NCI-H748 (cell line): ENCODE data around the gene PROC.

Experiments
- DNase-seq: peaks from one replicate; lab custom pipeline; 2025; ENCODE audit not compliant: unreplicated experiment; lab: John Stamatoyannopoulos, UW

The PROC gene

DNA sequence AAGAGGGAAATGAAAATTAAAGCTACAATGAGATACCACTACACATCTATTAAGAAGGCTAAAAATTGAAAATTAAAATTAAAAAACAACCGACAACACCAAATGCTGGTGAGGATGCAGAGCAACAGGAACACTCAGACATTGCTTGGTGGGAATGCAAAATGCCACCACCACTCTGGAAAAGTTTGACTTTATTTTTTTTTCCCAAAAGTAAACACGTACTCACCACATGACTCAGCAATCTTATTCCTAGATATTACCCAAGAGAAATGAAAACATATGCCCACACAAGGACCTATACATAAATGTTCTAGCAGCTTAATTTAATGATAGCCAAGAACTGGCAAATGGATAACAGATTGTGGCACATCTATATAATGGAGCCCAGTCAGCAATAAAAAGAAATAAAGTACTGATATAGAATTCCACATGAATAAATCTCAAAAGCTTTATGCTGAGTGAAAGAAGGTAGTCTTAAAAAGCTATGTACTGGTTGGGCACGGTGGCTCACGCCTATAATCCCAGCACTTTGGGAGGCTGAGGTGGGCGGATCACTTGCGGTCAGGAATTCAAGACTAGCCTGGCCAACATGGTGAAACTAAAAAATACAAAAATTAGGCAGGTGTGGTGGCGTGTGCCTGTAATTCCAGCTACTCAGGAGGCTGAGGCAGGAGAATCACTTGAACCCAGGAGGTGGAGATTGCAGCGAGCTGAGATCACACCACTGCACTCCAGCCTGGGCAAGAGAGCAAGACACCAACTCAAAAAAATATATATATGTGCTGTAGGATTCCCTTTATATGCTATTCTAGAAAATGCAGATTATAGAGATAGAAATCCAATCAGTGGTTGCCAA lies 4.2 kb upstream of the PROC start:
- no peak for DNase-seq

- DNase-seq = no peak
These were observed 3.3 kb upstream of the PROC start for GRCh38 chr2:127414638-127415592.

DNA sequence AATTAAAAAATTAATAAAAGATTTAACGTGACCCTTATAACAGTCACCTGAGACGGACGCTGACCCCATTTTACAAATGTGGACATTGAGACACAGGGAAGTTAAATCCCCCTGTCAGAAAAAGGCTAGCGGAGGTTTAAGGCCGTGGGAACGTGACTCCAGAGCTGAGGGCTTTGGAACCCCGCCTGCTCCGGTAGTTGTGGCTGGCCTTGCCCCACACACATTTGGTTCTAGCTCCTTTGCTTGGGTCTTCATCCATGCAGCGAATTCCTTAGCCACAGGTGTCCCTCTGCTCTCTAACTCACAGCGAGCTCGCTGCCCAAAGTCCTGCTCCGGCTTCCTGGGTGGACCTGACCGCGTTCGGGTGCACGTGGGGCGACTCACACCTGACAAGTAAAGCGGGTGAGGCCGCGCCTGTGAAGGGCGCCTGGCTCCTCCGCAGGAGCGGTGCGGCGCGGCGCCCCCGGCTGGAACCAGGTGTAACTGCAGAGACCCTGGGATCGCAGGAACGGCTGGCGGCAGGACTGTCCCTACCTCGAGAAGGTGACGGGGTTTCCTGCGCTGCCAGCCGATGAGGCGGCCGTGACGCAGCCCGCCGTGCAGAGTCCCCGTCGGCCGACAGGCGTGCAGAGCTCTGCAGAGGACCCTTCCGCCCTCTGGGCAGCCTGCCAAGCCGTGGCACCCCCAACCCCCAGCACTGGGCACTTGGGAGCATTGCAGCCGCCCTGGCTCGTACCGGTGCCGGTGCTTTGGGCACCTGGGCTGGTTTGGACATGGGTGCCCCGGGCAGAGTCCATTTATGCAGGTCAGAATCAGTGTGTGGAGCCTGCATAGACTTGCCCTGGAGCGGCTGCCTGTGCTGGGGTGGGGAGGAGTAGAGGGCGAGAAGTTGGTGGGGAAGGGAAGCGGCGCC lies 2.4 kb upstream of the PROC start:
- DNase-seq = peak; percentile 68

DNA sequence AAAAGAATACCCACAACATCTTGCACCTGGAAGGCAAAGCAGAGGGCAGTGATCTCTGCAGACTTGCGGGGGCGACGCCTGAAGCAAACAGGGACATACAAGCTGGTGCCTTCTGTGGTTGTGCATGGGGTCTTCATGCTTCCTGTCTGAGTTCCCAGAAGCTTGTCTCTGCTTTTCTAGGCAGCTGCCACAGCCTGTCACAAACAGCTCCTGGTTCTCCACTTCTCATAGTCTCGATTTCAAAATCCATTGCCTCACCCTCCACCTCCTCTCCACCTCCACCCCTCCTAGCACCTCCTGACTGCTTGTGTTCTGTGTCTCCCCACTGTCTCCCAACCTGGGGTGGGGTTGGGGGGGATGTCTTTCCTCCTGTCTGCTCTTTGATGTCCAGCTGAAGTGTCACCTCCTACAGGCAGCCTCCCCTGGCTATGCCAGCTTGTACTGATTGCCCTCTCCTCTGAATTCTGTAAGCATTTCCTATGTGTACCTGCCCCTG lies 1.7 kb upstream of the PROC start:
- no peak for DNase-seq

DNA sequence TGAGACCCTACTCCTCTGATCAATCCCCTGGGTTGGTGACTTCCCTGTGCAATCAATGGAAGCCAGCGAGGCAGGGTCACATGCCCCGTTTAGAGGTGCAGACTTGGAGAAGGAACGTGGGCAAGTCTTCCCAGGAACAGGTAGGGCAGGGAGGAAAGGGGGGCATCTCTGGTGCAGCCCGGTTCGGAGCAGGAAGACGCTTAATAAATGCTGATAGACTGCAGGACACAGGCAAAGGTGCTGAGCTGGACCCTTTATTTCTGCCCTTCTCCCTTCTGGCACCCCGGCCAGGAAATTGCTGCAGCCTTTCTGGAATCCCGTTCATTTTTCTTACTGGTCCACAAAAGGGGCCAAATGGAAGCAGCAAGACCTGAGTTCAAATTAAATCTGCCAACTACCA lies 821 bp upstream of the PROC start:
- no peak for DNase-seq

DNA sequence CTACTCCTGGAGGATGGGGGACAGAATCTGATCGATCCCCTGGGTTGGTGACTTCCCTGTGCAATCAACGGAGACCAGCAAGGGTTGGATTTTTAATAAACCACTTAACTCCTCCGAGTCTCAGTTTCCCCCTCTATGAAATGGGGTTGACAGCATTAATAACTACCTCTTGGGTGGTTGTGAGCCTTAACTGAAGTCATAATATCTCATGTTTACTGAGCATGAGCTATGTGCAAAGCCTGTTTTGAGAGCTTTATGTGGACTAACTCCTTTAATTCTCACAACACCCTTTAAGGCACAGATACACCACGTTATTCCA lies 844 bp downstream of the PROC start:
- no peak for DNase-seq

DNA sequence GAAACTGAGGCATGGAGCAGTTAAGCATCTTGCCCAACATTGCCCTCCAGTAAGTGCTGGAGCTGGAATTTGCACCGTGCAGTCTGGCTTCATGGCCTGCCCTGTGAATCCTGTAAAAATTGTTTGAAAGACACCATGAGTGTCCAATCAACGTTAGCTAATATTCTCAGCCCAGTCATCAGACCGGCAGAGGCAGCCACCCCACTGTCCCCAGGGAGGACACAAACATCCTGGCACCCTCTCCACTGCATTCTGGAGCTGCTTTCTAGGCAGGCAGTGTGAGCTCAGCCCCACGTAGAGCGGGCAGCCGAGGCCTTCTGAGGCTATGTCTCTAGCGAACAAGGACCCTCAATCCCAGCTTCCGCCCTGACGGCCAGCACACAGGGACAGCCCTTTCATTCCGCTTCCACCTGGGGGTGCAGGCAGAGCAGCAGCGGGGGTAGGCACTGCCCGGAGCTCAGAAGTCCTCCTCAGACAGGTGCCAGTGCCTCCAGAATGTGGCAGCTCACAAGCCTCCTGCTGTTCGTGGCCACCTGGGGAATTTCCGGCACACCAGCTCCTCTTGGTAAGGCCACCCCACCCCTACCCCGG lies 1.3 kb downstream of the PROC start:
- no peak for DNase-seq

DNA sequence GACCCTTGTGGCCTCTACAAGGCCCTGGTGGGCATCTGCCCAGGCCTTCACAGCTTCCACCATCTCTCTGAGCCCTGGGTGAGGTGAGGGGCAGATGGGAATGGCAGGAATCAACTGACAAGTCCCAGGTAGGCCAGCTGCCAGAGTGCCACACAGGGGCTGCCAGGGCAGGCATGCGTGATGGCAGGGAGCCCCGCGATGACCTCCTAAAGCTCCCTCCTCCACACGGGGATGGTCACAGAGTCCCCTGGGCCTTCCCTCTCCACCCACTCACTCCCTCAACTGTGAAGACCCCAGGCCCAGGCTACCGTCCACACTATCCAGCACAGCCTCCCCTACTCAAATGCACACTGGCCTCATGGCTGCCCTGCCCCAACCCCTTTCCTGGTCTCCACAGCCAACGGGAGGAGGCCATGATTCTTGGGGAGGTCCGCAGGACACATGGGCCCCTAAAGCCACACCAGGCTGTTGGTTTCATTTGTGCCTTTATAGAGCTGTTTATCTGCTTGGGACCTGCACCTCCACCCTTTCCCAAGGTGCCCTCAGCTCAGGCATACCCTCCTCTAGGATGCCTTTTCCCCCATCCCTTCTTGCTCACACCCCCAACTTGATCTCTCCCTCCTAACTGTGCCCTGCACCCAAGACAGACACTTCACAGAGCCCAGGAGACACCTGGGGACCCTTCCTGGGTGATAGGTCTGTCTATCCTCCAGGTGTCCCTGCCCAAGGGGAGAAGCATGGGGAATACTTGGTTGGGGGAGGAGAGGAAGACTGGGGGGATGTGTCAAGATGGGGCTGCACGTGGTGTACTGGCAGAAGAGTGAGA lies 2.0 kb downstream of the PROC start:
- no peak for DNase-seq

DNA sequence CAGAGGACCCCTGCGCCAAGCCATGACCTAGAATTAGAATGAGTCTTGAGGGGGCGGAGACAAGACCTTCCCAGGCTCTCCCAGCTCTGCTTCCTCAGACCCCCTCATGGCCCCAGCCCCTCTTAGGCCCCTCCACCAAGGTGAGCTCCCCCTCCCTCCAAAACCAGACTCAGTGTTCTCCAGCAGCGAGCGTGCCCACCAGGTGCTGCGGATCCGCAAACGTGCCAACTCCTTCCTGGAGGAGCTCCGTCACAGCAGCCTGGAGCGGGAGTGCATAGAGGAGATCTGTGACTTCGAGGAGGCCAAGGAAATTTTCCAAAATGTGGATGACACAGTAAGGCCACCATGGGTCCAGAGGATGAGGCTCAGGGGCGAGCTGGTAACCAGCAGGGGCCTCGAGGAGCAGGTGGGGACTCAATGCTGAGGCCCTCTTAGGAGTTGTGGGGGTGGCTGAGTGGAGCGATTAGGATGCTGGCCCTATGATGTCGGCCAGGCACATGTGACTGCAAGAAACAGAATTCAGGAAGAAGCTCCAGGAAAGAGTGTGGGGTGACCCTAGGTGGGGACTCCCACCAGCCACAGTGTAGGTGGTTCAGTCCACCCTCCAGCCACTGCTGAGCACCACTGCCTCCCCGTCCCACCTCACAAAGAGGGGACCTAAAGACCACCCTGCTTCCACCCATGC lies 3.0 kb downstream of the PROC start:
- DNase-seq = no peak

- no peak for DNase-seq
These were observed 3.8 kb downstream of the PROC start for GRCh38 chr2:127421871-127422558.

DNA sequence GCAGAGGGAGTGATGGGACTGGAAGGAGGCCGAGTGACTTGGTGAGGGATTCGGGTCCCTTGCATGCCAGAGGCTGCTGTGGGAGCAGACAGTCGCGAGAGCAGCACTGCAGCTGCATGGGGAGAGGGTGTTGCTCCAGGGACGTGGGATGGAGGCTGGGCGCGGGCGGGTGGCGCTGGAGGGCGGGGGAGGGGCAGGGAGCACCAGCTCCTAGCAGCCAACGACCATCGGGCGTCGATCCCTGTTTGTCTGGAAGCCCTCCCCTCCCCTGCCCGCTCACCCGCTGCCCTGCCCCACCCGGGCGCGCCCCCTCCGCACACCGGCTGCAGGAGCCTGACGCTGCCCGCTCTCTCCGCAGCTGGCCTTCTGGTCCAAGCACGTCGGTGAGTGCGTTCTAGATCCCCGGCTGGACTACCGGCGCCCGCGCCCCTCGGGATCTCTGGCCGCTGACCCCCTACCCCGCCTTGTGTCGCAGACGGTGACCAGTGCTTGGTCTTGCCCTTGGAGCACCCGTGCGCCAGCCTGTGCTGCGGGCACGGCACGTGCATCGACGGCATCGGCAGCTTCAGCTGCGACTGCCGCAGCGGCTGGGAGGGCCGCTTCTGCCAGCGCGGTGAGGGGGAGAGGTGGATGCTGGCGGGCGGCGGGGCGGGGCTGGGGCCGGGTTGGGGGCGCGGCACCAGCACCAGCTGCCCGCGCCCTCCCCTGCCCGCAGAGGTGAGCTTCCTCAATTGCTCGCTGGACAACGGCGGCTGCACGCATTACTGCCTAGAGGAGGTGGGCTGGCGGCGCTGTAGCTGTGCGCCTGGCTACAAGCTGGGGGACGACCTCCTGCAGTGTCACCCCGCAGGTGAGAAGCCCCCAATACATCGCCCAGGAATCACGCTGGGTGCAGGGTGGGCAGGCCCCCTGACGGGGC lies 4.6 kb downstream of the PROC start:
- peak; percentile 67 for DNase-seq

GRCh38 chr2:127423478-127423843 lies 5.2 kb downstream of the PROC start:
- DNase-seq = peak; percentile 47

GRCh38 chr2:127423880-127424279 lies 5.7 kb downstream of the PROC start:
- no peak for DNase-seq

- no peak for DNase-seq
These were observed 6.6 kb downstream of the PROC start for GRCh38 chr2:127424598-127425520.

GRCh38 chr2:127425540-127426490 lies 7.6 kb downstream of the PROC start:
- DNase-seq = no peak
